ENCODE measurements around the gene FNDC11. TPM values are rescaled to one million over a fixed set of nuclear protein-coding genes. Genes with fewer than 3 reads are reported as not detected.
A peak's percentile ranks its signal among the peaks of the same experiment; 100 is the strongest.

Gene FNDC11
- total RNA-seq, 1 experiment from 2014 or later: 2.5 TPM

DNA sequence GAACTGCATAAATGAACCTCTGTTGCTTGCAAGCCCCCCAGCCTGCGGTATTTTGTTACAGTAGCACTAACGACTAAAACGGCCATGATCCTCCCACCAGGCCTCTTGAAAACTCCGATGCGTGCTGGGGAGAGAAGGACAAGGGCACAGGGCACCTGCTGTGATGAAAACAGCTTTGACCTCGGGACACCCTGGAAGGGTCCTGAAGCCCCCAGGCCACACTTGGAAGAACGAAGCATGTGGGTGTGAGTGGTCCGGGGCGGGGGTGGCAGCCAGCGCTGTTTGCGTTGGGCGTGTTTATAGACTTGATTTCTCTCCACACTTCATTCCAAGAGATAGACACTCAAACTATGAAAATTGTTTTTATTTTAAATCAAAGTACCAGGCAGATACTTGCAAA is 33.3 kb downstream of the FNDC11 start:
- Histone ChIP-seq H3K23ac (ENCODE audit: insufficient read length, low read depth, low read length) (no peak overlapping the region), H3T11ph (ENCODE audit: low read length) (no peak overlapping the region), H3K9me3 (ENCODE audit: control insufficient read depth, low read depth, low read length) (no peaks in the 10 kb centered on the region), H3K4me1 (ENCODE audit: insufficient read depth, low read length) (no peaks in the 10 kb centered on the region), H2AK5ac (ENCODE audit: insufficient read length, low read length) (no peak overlapping the region), H3K9ac (ENCODE audit: extremely low read depth, insufficient read length, low read length) (no peak overlapping the region), H2AFZ (ENCODE audit: low read length) (no peak overlapping the region), H3K79me1 (ENCODE audit: insufficient read depth, low read depth, low read length, poor library complexity, severe bottlenecking) (no peaks in the 10 kb centered on the region), H3K14ac (ENCODE audit: insufficient read depth, low read length) (no peak overlapping the region), H2BK12ac (ENCODE audit: insufficient read length, low read depth, low read length) (no peak overlapping the region), H2BK120ac (ENCODE audit: low read depth, low read length, poor library complexity, severe bottlenecking) (no peak overlapping the region), H3K27ac (ENCODE audit: insufficient read length, low read depth, low read length) (no peak overlapping the region), H2BK15ac (ENCODE audit: low read depth, low read length) (no peak overlapping the region), H4K20me1 (ENCODE audit: control insufficient read depth, insufficient read depth, insufficient read length) (no peaks in the 10 kb centered on the region), H3K27me3 (ENCODE audit: insufficient read depth, low read length) (no peaks in the 10 kb centered on the region), H4K5ac (ENCODE audit: insufficient read length, low read depth, low read length) (no peak overlapping the region), H3K4me2 (ENCODE audit: insufficient read depth, insufficient read length, low read length) (no peak overlapping the region), H3K79me2 (ENCODE audit: insufficient read depth, low read length) (no peaks in the 10 kb centered on the region), H3K56ac (ENCODE audit: insufficient read length, low read depth, low read length) (no peak overlapping the region), H3K4ac (ENCODE audit: low read depth, low read length) (no peak overlapping the region), H2BK20ac (ENCODE audit: low read depth, low read length, poor library complexity, severe bottlenecking) (no peak overlapping the region), H4K8ac (replicated peaks; ENCODE audit: insufficient read length, low read depth, low read length) (no peak overlapping the region), H3K23me2 (ENCODE audit: insufficient read length, low read depth, low read length, poor library complexity, severe bottlenecking) (no peaks in the 10 kb centered on the region), H2BK5ac (ENCODE audit: insufficient read length, low read length) (no peak overlapping the region), H4K91ac (ENCODE audit: insufficient read length, low read depth, low read length) (no peak overlapping the region), H3K18ac (ENCODE audit: insufficient read length, low read depth, low read length) (no peak overlapping the region)
- DNase-seq: no peak
- Mint-ChIP-seq H3K36me3 (ENCODE audit: insufficient read depth in 1 of 3, low read depth in 3 of 3) (peaks cover 0 to 23% (median 18%) of the 10 kb centered on the region in 3 experiments), H3K27me3 (ENCODE audit: low read depth) (peaks cover 2% of the 10 kb centered on the region; the same call in 1 of the 2 replicates), H3K4me1 (peaks cover 11 to 15% of the 10 kb centered on the region in 2 experiments), H3K4me3 (no peak overlapping the region), H3K9me3 (no peaks in the 10 kb centered on the region), H3K27ac (peak overlapping the region; percentile 32 to 64 (median 59); a peak in 3 of 7 replicates)
- TF ChIP-seq, protein P1, sequence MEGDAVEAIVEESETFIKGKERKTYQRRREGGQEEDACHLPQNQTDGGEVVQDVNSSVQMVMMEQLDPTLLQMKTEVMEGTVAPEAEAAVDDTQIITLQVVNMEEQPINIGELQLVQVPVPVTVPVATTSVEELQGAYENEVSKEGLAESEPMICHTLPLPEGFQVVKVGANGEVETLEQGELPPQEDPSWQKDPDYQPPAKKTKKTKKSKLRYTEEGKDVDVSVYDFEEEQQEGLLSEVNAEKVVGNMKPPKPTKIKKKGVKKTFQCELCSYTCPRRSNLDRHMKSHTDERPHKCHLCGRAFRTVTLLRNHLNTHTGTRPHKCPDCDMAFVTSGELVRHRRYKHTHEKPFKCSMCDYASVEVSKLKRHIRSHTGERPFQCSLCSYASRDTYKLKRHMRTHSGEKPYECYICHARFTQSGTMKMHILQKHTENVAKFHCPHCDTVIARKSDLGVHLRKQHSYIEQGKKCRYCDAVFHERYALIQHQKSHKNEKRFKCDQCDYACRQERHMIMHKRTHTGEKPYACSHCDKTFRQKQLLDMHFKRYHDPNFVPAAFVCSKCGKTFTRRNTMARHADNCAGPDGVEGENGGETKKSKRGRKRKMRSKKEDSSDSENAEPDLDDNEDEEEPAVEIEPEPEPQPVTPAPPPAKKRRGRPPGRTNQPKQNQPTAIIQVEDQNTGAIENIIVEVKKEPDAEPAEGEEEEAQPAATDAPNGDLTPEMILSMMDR (conservative IDR thresholded peaks at IDR 0.05): no peak
- WGBS (ENCODE audit: extremely low coverage, insufficient read length, low lambda C conversion rate): no CpG with 5 or more reads among the region's 12 CpGs
